ENCODE data around the gene OR2V2.

GRCh38 chr5:181203093-181203711 is 55.8 kb downstream of the OR2V2 start:
- TF ChIP-seq POLR2A (IDR thresholded peaks at IDR 0.05) = no peak
- no peak for TF ChIP-seq CTCF (IDR thresholded peaks at IDR 0.05)

Measured in right lobe of liver (tissue), 4 donors.